GM06990 (cell line): ENCODE measurements around the gene CFAP157.

ENCODE experiments used
- DNase-seq: peaks from one replicate; pipeline ENCODE4 v3.0.0-alpha.2; 2011; ENCODE audit not compliant: insufficient read length; ENCODE audit errors: extremely low read depth
- H3K27me3 ChIP-seq: replicated peaks from 2 replicates; pipeline ENCODE4 v1.6.0; 2011; ENCODE audit warnings: low read length; ENCODE audit not compliant: control insufficient read depth, insufficient read depth
- H3K36me3 ChIP-seq: 2 replicates; pipeline ENCODE4 v1.5.1; 2011; ENCODE audit warnings: low read length; ENCODE audit not compliant: control insufficient read depth, insufficient read depth
- H3K4me3 ChIP-seq: replicated peaks from 2 replicates; pipeline ENCODE4 v1.5.1; 2011; ENCODE audit warnings: low read depth, mild to moderate bottlenecking, control low read depth, low read length
- CTCF ChIP-seq: IDR thresholded peaks from 2 replicates; pipeline ENCODE4 v1.5.1; 2011; ENCODE audit warnings: low read length, control low read depth, mild to moderate bottlenecking, inconsistent platforms; ENCODE audit not compliant: insufficient read depth, poor library complexity, severe bottlenecking

CFAP157 gene

GRCh38 chr9:127684576-127684975 lies 22.2 kb upstream of the CFAP157 start:
- DNase-seq = no peak
- H3K4me3 ChIP-seq = no peak overlapping the region
- H3K27me3 ChIP-seq = no peaks in the 10 kb centered on the region
- H3K36me3 ChIP-seq = no peaks in the 10 kb centered on the region
- TF ChIP-seq CTCF = no peak

- Histone ChIP-seq H3K27me3 (no peaks in the 10 kb centered on the region), H3K4me3 (no peak overlapping the region), H3K36me3 (no peaks in the 10 kb centered on the region)
- TF ChIP-seq CTCF = no peak
- DNase-seq = no peak
These were observed 20.1 kb upstream of the CFAP157 start for GRCh38 chr9:127686461-127687393.

GRCh38 chr9:127689329-127690000 lies 17.3 kb upstream of the CFAP157 start:
- no peaks in the 10 kb centered on the region for H3K27me3 ChIP-seq
- no peak for DNase-seq
- no peaks in the 10 kb centered on the region for H3K36me3 ChIP-seq
- TF ChIP-seq CTCF = no peak
- no peak overlapping the region for H3K4me3 ChIP-seq

- Histone ChIP-seq H3K4me3 (no peak overlapping the region), H3K36me3 (no peaks in the 10 kb centered on the region)
- no peak for TF ChIP-seq CTCF
These were observed 16.1 kb upstream of the CFAP157 start for GRCh38 chr9:127690735-127691134.

GRCh38 chr9:127692071-127692470 lies 14.7 kb upstream of the CFAP157 start:
- H3K36me3 ChIP-seq = no peaks in the 10 kb centered on the region

More at GRCh38 chr9:127690735-127691134, 16.1 kb upstream of the CFAP157 start:
- no peaks in the 10 kb centered on the region for H3K27me3 ChIP-seq
- no peak for DNase-seq

More at GRCh38 chr9:127692071-127692470, 14.7 kb upstream of the CFAP157 start:
- no peaks in the 10 kb centered on the region for H3K27me3 ChIP-seq
- no peak for DNase-seq
- H3K4me3 ChIP-seq = no peak overlapping the region
- no peak for TF ChIP-seq CTCF
